GM12878 (cell line): ENCODE results near the gene SPRY4.

Source experiments
- CTCF ChIP-seq, 3 experiments: IDR thresholded peaks in 2 of 3; conservative IDR thresholded peaks in 1 of 3; 2 replicates each; pipeline ENCODE4 v1.5.1; 2011; ENCODE audit warnings: low read depth in 3 of 3, low read length in 3 of 3, mild to moderate bottlenecking in 3 of 3, control low read depth in 2 of 3, moderate library complexity in 2 of 3, inconsistent platforms in 1 of 3, mixed read lengths in 1 of 3; ENCODE audit not compliant: control insufficient read depth in 2 of 3, insufficient read depth in 1 of 3; ENCODE audit errors: extremely low read depth in 1 of 3
- PML ChIP-seq: IDR thresholded peaks from 2 replicates; pipeline ENCODE4 v1.6.1; 2012; ENCODE audit warnings: low read length, inconsistent platforms
- RAD51 ChIP-seq: fragments of 450-650 bp; IDR thresholded peaks from 2 replicates; pipeline ENCODE4 v1.6.1; 2016; ENCODE audit warnings: moderate library complexity, mild to moderate bottlenecking, inconsistent platforms

GRCh38 chr5:142323480-142324135, 1.2 kb downstream of the SPRY4 start:
- TF ChIP-seq PML (no peak), CTCF (IDR thresholded peaks at IDR 0.05 in 2 of 3, conservative IDR thresholded peaks at IDR 0.05 in 1 of 3; ENCODE audit: control insufficient read depth in 2 of 3, extremely low read depth in 1 of 3, insufficient read depth in 1 of 3, low read depth in 3 of 3, low read length in 3 of 3) (no peak), RAD51 (no peak)
